WTC11 (cell line): ENCODE measurements around the gene MBP. TPM values are rescaled to one million over a fixed set of nuclear protein-coding genes. Genes with fewer than 3 reads are reported as not detected.

Experiments used
- ATAC-seq: fragments of 200-7000 bp; cut with Tn5 transposase; 2 replicates; pipeline ENCODE4 v1.10.0; 2021; ENCODE audit warnings: mild to moderate bottlenecking, moderate library complexity
- CTCF ChIA-PET: fragments of 300-600 bp; sonication (Branson Sonifier 250); formaldehyde crosslinking; loops from one replicate; lab custom pipeline; 2021; ENCODE audit warnings: antibody characterized with exemption; lab: Charles Lee
- POLR2A ChIA-PET: fragments of 350-600 bp; sonication (Branson Sonifier 250); formaldehyde crosslinking; loops from one replicate; lab custom pipeline; 2021; ENCODE audit warnings: antibody characterized with exemption; lab: Charles Lee
- DNase-seq: peaks from one replicate; pipeline ENCODE4 v3.0.0; 2021; ENCODE audit warnings: low spot score
- H3K27ac Mint-ChIP-seq: 2 replicates; pipeline ENCODE4 v1.8.0; 2021; ENCODE audit warnings: mixed read lengths
- H3K27me3 Mint-ChIP-seq: 2 replicates; pipeline ENCODE4 v1.8.0; 2021; ENCODE audit warnings: low read depth, mild to moderate bottlenecking, moderate library complexity, mixed read lengths
- H3K36me3 Mint-ChIP-seq: 2 replicates; pipeline ENCODE4 v1.8.0; 2021; ENCODE audit warnings: mixed read lengths
- H3K4me1 Mint-ChIP-seq: 2 replicates; pipeline ENCODE4 v1.8.0; 2022; ENCODE audit warnings: mixed read lengths
- H3K4me3 Mint-ChIP-seq: 2 replicates; pipeline ENCODE4 v1.8.0; 2021; ENCODE audit warnings: mild to moderate bottlenecking, moderate library complexity, mixed read lengths
- H3K9me3 Mint-ChIP-seq: 2 replicates; pipeline ENCODE4 v1.8.0; 2021; ENCODE audit warnings: mixed read lengths
- E2F4 ChIP-seq: sonication (generic); formaldehyde crosslinking; IDR thresholded peaks from 2 replicates; pipeline ENCODE4 v1.8.1; 2022; ENCODE audit warnings: low read depth, mild to moderate bottlenecking, moderate library complexity, missing genetic modification reagents, borderline replicate concordance
- E2F5 ChIP-seq: sonication (generic); formaldehyde crosslinking; IDR thresholded peaks from 2 replicates; pipeline ENCODE4 v1.8.1; 2022; ENCODE audit warnings: mild to moderate bottlenecking, moderate library complexity, missing genetic modification reagents
- EMX1 ChIP-seq: fragments of 250-450 bp; sonication (Bioruptor Pico); IDR thresholded peaks from 2 replicates; pipeline ENCODE4 v1.8.0; 2021; ENCODE audit warnings: mild to moderate bottlenecking
- GABPB1 ChIP-seq: sonication (generic); formaldehyde crosslinking; IDR thresholded peaks from 2 replicates; pipeline ENCODE4 v1.8.1; 2023; ENCODE audit warnings: mild to moderate bottlenecking, missing genetic modification reagents
- HMGXB4 ChIP-seq: sonication (generic); formaldehyde crosslinking; IDR thresholded peaks from 2 replicates; pipeline ENCODE4 v1.8.1; 2023; ENCODE audit warnings: mild to moderate bottlenecking, moderate library complexity, missing genetic modification reagents
- MAX ChIP-seq: sonication (generic); formaldehyde crosslinking; IDR thresholded peaks from 2 replicates; pipeline ENCODE4 v1.8.0; 2022; ENCODE audit warnings: mild to moderate bottlenecking, missing genetic modification reagents
- NR2C2 ChIP-seq: sonication (generic); formaldehyde crosslinking; IDR thresholded peaks from 2 replicates; pipeline ENCODE4 v1.8.0; 2022; ENCODE audit warnings: mild to moderate bottlenecking, missing genetic modification reagents
- PRDM15 ChIP-seq: sonication (generic); formaldehyde crosslinking; IDR thresholded peaks from 2 replicates; pipeline ENCODE4 v1.8.0; 2022; ENCODE audit warnings: missing genetic modification reagents
- STAT6 ChIP-seq: sonication (generic); formaldehyde crosslinking; conservative IDR thresholded peaks from 2 replicates; pipeline ENCODE4 v1.8.1; 2023; ENCODE audit warnings: mild to moderate bottlenecking, low read depth, missing genetic modification reagents, moderate library complexity
- TP53 ChIP-seq: sonication (generic); formaldehyde crosslinking; IDR thresholded peaks from 2 replicates; pipeline ENCODE4 v1.8.1; 2023; ENCODE audit warnings: mild to moderate bottlenecking, missing genetic modification reagents
- USF1 ChIP-seq: sonication (generic); formaldehyde crosslinking; IDR thresholded peaks from 2 replicates; pipeline ENCODE4 v1.8.0; 2022; ENCODE audit warnings: mild to moderate bottlenecking, missing genetic modification reagents
- ZBTB43 ChIP-seq: sonication (generic); formaldehyde crosslinking; IDR thresholded peaks from 2 replicates; pipeline ENCODE4 v1.8.1; 2023; ENCODE audit warnings: mild to moderate bottlenecking, missing genetic modification reagents
- ZNF219 ChIP-seq: sonication (generic); formaldehyde crosslinking; IDR thresholded peaks from 2 replicates; pipeline ENCODE4 v1.8.0; 2023; ENCODE audit warnings: missing genetic modification reagents, mild to moderate bottlenecking, borderline replicate concordance
- ZNF263 ChIP-seq: sonication (generic); formaldehyde crosslinking; IDR thresholded peaks from 2 replicates; pipeline ENCODE4 v1.8.1; 2022; ENCODE audit warnings: low read depth, mild to moderate bottlenecking, moderate library complexity, missing genetic modification reagents
- ZNF281 ChIP-seq: sonication (generic); formaldehyde crosslinking; IDR thresholded peaks from 2 replicates; pipeline ENCODE4 v1.8.0; 2023; ENCODE audit warnings: mild to moderate bottlenecking, missing genetic modification reagents
- ZNF425 ChIP-seq: fragments of 250-450 bp; sonication (Bioruptor Pico); conservative IDR thresholded peaks from 2 replicates; pipeline ENCODE4 v1.9.0; 2021; ENCODE audit warnings: mild to moderate bottlenecking
- total RNA-seq: library from RNA; stranded (reverse); gene quantifications from 3 replicates; pipeline ENCODE4 v1.2.3, GENCODE V29; 2021

The MBP gene
- total RNA-seq, 1 experiment from 2014 or later: 19.6 TPM

- H3K27ac Mint-ChIP-seq: 0 out of 2 replicates have a peak overlapping the region, but pooled peaks have one; percentile 43
- ATAC-seq: peak; percentile 13
- TF ChIP-seq TP53 (no peak), ZBTB43 (CRISPR knock-in tag) (no peak), HMGXB4 (CRISPR knock-in tag) (no peak), ZNF281 (CRISPR knock-in tag) (no peak), USF1 (CRISPR knock-in tag) (no peak), ZNF425 (no peak), ZNF219 (CRISPR knock-in tag) (no peak), E2F4 (no peak), EMX1 (CRISPR knock-in tag) (no peak), ZNF263 (CRISPR knock-in tag) (no peak), STAT6 (CRISPR knock-in tag) (no peak), E2F5 (CRISPR knock-in tag) (no peak), NR2C2 (no peak), GABPB1 (CRISPR knock-in tag) (no peak), MAX (CRISPR knock-in tag) (no peak), PRDM15 (CRISPR knock-in tag) (no peak)
These were observed 149.0 kb downstream of the MBP start for GRCh38 chr18:76983613-76984051.

More at GRCh38 chr18:76983613-76984051, 149.0 kb downstream of the MBP start:
- ChIA-PET CTCF (interaction anchor here (0.6 to 7.0 kb wide), 16 partner anchors 8 to 665 kb away, joined by 3 to 67 read pairs (median 5); no protein-coding TSS in a partner anchor), POLR2A (no interaction called here)
- DNase-seq: no peak
- H3K36me3 Mint-ChIP-seq: no peaks in the 10 kb centered on the region
- no peak overlapping the region for H3K4me3 Mint-ChIP-seq
- H3K4me1 Mint-ChIP-seq: peaks cover 49% of the 10 kb centered on the region
- H3K27me3 Mint-ChIP-seq: no peaks in the 10 kb centered on the region
- H3K9me3 Mint-ChIP-seq: no peaks in the 10 kb centered on the region
